NCI-H69 (cell line): ENCODE data around the gene COX7A1.
"Not testable (repeated sequence)": the region's sequence is repeated elsewhere in the genome, so short reads cannot be mapped to it uniquely, and the experiment has no call there.

Source experiments
- DNase-seq: peaks from one replicate; lab custom pipeline; 2025; lab: John Stamatoyannopoulos, UW

Gene COX7A1

DNA sequence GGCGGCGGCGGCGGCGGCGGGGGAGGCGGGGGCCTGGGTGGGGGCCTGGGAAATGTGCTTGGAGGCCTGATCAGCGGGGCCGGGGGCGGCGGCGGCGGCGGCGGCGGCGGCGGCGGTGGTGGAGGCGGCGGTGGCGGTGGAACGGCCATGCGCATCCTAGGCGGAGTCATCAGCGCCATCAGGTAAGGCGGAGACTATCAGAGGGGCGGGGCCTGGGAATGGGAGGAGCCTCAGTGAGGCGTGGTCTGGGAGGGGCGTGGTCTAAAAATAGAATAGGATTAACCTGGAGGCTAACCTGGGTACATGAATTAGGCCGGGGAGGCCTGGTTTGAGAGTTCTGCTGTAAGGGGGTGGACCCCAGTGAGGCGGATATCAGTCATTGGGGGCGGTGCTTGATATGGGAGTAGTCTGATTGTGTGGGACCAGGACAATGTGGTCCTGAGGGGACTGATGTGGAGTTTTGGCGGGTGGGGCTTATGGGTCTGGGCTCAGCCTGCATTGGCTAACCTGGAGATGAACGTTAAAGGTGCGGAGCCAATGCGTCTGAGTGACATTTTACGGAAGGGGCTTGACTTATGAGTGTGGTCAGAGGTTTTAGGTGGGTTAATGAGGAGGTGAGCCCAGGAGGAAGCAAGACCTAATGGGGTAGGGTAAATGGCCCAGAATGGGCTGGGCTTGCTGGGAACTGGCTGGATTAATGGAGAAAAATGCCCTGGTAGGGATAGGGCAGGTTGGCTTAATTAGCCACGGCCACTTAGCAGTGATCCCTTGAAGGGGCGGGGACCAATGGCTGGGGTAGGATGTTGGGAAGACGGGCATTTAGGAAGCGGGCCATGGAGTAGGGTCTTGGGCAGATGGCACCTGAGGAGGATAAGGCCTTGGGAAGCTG, 11.0 kb downstream of the COX7A1 start:
- peak; percentile 88 for DNase-seq

DNA sequence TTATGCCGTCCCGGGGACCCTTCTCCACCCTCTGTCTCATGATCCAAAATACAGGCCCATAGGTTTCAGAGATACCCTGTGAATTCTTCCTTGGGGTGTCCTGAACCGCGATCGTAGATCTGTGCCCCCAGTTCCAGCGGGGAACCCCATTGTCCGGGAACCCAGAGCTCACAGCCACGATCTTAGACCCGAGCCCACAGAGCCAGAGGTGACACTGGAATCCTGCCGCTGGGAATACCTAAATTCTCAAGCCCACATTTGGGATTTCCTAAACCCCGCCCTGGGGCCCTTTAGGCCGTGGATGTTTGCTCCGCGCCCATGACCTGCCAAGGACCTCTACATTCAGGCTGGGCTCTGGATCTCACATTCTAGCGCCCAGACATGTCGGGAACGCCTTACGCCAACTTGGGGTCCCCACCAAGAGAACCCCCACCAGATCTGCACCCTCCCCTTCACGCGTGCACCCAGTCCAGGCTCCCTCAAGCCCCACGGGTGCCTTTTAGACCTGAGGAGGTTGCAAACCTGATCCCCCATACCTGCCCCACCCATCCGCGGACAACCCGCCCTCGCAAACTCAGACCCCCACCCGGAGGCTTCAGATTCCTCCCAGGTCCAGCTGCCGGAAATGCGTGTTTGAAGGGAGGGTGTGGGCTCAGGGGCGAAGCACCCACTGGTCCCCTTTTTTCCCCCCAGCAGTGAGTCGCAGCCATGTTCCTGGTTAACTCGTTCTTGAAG, 11.8 kb downstream of the COX7A1 start:
- DNase-seq, result peak; percentile 92

DNA sequence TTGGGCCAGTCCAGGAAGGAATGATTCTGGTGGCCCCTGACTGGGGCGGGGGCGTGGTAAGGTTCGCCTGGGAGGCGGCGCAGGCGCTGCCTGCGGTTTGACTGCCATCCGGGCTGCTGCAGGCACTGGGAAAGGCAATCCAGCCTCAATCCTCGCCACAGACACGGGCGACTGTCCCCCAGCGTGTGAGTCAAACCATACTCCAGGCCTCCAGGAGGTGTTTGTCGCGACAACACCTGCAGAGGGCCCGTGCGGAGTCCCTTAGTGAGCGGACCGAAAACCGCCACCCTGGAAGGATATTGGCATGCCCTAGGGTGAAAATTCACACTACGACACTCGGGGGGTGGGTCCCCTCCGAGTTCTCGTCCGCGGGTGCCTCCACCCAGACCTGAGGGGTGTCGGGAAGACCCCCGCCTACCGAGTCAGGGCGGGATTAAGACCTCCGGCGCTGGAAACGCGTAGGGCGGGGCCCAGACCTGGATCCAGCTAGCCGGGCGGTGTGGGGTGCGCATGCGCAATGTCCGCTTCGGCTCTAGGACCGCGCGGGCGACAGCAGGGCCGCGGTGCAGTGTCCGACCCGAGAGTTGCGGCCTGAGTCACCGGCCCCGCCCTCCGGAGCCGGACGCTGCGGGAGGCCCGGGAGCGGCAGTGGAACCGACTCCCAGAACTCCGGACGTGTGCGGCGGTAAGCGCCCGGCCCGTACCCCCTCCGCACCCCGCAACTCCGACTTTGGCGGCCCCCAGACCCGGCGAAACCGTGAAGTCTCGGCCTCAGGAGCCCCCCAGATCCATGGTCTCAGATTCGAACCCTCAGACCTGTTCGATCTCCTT, 12.6 kb downstream of the COX7A1 start, which contains the start of gene CAPNS1:
Gene CAPNS1, plus strand, starts transcription at position 594 of the 831 bp plus-strand sequence. CDS start 946 bp downstream, outside the sequence.
- peak; percentile 98 for DNase-seq

DNA sequence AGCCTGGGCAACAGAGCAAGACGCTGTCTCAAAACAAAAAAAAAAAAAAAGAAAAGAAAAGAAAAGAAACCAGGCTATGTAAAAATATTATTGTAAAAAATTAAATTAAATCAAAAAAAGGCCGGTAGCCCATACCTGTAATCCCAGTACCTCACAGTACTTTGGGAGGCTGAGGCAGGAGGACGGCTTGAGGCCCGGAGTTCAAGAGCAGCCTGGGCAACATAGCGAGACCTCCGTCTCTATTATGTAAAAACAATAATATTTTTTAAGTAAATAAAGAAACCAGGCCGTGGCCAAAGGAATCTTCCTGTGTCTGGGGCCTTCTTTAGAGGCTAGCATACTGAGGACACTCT, 13.2 kb downstream of the COX7A1 start:
- no peak for DNase-seq

DNA sequence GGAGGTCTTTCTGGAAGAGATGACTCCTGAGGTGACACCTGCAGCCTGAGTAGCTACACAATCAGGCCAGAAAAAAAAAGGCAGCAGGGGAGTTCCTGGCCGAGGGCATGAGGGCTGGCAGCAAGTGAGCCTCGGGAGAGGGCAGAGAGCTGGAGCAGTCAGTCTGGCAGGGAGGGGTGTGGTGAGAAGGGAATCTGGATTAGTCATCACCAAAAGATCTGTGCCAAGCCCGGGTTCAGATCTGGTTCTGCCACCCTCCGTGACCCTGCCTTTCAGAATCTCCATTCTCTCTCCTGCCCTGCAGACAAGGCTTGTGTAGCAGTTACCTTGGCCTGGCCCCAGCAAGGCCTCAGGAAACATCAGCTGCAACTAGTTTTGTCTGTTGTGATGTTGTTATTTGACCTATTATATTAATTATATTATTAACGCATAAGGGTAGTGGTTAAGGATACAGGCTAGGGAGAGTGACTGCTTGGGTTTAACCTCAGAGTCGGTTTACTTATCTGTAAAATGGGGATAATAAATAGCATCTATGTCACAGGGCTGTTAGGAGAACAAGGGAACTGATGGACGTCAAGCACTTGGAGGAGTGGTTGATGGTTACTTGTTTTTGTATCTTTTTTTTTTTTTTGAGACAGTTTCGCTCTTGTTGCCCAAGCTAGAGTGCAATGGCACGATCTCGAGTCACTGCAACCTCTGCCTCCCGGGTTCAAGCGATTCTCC, 15.1 kb downstream of the COX7A1 start:
- peak; percentile 75 for DNase-seq

- not testable (repeated sequence) for DNase-seq
These were observed 17.4 kb downstream of the COX7A1 start for GRCh38 chr19:36134867-36135266.

DNA sequence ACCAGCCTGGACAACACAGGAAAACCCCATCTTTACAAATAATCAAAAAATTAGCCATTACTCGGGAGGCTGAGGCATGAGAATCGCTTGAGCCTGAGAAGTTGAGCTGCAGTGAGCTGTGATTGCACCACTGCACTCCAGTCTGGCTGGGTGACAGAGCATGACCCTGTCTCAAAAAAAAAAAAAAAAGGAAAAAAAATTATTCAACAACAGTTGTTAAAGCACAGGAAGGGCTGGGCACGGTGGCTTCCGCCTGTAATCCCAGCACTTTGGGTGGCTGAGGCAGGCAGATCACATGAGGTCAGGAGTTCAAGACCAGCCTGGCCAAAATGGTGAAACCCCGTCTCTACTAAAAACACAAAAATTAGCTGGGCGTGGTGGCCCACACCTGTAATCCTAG, 21.0 kb downstream of the COX7A1 start:
- DNase-seq, result not testable (repeated sequence)

- peak; percentile 61 for DNase-seq
These were observed 23.9 kb downstream of the COX7A1 start for GRCh38 chr19:36128392-36128736.

GRCh38 chr19:36125557-36125956, 26.7 kb downstream of the COX7A1 start:
- no peak for DNase-seq

- no peak for DNase-seq
These were observed 30.6 kb downstream of the COX7A1 start for GRCh38 chr19:36121486-36122124.

DNA sequence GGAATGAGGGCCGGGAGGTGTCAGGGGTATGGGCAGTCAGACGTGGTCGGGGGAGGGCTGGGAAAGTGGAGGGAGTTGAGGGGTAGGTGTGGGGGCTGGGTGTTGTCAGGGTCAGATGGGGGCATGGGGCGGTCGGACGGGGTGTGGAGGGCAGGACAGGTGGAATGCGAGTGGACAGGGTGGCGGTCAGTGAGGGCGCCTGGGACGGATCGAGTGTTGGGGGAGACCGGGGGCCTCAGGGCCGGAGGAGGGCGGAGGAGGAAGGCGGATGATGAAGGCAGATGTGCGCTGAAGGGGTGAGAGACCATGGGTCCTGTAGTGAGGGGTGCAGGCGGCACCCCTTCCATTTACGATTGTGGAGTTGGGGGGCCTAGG, 31.3 kb downstream of the COX7A1 start:
- no peak for DNase-seq

- peak; percentile 97 for DNase-seq
These were observed 31.9 kb downstream of the COX7A1 start for GRCh38 chr19:36120092-36120983.

DNA sequence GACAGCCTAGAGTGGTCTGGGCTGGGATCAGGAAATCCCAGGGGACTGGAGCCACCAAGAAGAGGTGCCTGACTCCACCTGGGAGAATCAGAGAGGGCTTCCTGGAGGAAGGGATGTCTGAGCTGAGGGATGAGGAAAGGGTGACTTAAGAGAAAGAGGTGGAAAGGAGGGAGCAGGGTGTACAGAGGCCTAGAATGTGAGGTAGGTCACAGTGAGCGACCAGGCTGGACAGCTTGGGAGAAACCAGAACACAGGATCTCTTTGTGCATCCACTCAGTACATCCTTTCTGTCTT, 36.0 kb downstream of the COX7A1 start:
- DNase-seq, result no peak

DNA sequence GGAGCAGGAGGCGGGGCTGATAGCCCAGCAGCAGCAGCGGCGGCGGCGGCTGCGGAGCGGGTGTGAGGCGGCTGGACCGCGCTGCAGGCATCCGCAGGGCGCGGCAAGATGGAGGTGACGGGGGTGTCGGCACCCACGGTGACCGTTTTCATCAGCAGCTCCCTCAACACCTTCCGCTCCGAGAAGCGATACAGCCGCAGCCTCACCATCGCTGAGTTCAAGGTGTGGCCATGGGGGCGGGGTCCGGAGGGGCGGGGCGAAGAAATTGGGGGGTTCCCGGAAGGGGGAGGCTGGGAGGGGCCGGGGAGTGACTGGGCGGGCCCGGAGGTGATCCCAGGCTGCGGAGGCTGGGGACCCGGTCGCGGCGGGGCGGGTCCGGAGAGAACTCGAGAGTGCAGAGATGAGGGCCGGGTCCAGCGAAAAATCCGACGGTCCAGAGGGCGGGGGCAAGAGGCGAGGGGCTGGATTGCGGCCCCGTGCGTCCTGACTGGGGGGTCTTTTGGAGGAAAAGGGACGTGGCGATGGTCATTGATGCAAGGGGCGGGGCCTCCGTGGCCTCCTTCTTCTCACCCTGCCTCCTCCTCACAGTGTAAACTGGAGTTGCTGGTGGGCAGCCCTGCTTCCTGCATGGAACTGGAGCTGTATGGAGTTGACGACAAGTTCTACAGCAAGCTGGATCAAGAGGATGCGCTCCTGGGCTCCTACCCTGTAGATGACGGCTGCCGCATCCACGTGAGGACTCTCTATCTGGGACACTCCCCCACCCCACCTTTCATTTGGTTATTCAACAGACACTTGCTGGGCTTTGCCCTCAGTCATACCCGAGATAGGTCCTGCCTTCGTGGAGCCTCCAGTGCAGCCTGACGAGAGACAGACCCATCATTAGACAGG, 36.5 kb downstream of the COX7A1 start, which contains the start of gene TBCB:
Gene TBCB, plus strand, starts transcription at position 16 of the 891 bp plus-strand sequence. Its CDS starts 93 bp downstream, at position 109.
- DNase-seq, result peak; percentile 71

- peak; percentile 100 for DNase-seq
These were observed 37.4 kb downstream of the COX7A1 start, which contains the start of gene POLR2I for GRCh38 chr19:36114721-36115452. Gene POLR2I, minus strand, starts transcription at chr19:36114875. Its CDS starts 19 bp downstream, at chr19:36114856.

GRCh38 chr19:36113894-36114720, 38.1 kb downstream of the COX7A1 start:
- DNase-seq, result peak; percentile 75

- DNase-seq, result no peak
These were observed 38.8 kb downstream of the COX7A1 start for GRCh38 chr19:36113425-36113824.
